GM15510 (cell line): ENCODE data around the gene TRABD2B.

Experiments
- POLR2A ChIP-seq: IDR thresholded peaks from 3 replicates; pipeline ENCODE4 v1.6.1; 2011; ENCODE audit warnings: borderline replicate concordance; ENCODE audit not compliant: insufficient read length; ENCODE audit errors: extremely low read depth

TRABD2B gene

DNA sequence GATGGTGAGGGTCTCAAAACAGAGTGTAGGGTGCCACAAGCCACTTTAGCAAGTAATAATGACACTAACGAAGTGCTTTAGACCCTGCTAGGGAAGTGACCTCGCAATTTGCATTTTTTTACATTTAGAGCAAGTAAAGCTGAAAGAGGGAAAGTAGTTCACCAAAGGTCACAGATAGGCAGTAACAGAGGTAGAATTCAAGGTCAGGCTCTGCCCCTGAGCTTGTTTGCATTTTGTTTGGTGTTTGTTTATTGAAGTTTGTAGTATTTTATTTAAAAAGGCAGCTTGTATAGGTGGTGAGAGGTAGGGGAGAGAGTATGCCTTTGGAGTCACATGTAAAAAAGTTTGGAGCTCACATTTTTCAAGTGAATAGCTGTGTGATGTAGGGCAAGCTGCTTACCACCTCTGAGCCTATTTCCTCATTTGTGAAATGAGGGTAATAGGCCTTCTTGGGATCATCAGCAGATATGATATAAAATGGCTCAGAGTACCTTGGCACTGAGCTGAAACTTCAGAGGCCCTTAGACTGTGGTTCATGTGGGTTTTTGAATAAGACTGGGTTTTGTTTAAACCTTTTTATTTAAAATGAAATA is 142.5 kb downstream of the TRABD2B start:
- TF ChIP-seq POLR2A, result no peak

DNA sequence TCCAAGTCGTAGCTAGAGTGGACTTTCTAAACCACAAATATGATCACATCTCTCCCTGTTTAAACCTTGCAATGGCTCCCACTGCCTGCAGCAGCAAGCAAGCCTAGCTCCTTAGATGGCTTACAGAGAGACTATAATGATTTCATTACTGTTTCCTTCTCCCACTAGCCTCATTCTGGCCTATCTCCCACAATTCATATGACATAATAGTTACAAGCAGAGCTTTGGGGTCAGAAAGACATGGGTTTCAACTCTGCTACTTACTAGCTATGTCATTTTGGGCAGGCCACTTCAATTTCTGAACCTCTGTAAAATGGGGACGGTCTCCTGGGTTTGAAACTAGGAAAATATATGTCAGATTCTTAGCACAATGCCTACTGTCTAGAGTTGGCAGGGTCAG is 143.3 kb downstream of the TRABD2B start:
- TF ChIP-seq POLR2A, result no peak

DNA sequence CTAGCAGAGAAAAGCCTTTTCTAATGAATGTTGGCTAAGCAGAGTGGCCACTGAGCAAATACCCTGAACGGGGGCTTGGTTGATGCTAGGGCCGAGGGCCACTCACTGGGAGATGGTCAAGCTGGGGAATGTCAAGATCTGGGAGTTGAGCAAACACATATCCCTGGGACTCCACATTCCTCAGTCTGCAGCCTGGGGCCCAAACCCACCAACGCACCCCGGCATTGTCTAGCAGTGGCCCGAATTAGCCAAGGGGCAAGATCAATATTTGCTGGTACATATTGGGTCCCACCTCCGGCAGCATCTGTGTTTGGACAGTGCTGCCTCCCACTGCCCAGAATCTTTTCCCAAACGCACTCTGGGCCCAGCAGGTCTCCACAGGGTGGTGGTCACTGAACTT is 144.1 kb downstream of the TRABD2B start:
- no peak for TF ChIP-seq POLR2A

DNA sequence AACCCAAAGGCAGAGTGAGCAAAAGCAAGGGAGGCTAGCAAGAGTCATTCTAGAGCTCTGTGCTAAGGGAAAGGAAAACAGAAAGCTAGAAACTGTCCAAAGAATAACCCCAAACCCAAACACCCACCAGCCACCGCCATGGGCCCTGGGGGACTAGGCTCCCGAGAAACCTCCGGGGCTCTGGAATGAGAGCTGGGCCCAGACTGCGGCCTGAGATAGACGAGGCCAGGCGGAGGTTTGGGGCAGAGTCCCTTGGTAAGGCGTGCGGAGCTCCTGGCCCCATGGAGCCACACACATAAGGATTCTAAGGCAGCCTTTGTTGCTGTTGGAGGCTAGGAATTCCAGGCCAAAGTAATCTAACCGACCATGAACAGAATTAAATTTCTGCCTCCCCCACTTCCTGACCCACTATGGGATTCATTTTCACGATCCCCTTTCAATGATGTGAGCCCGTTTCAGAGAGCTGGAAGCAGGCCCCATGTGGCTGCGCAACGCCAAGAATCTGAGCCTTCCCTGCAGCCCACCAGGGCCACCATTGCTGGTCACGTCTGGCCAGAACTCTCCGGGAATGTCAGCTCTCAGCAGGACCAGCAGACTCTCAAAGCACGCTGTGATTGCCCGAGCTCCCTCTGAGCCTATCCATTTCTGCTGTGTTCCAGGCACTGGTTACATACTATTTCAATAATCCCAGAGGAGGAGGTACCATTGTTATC is 145.0 kb downstream of the TRABD2B start:
- no peak for TF ChIP-seq POLR2A

DNA sequence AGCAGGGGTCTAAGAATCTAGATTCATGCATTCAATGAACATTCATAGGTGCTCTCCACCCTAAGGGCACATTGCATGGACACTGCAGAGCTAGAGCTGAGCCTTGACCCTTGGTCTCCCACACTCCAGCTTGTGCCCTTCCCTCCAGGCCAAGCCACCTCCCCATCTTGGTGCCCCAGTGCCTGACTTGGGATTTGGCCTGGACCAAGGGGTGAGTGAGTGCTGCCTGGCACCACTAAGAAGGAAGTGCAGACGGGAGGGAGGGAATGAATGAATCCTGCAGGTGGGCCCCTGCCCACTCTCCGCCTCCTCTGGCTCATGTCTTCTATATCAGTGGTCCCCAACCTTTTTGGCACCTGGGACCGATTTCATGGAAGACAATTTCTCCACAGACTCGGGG is 146.7 kb downstream of the TRABD2B start:
- TF ChIP-seq POLR2A, result no peak

DNA sequence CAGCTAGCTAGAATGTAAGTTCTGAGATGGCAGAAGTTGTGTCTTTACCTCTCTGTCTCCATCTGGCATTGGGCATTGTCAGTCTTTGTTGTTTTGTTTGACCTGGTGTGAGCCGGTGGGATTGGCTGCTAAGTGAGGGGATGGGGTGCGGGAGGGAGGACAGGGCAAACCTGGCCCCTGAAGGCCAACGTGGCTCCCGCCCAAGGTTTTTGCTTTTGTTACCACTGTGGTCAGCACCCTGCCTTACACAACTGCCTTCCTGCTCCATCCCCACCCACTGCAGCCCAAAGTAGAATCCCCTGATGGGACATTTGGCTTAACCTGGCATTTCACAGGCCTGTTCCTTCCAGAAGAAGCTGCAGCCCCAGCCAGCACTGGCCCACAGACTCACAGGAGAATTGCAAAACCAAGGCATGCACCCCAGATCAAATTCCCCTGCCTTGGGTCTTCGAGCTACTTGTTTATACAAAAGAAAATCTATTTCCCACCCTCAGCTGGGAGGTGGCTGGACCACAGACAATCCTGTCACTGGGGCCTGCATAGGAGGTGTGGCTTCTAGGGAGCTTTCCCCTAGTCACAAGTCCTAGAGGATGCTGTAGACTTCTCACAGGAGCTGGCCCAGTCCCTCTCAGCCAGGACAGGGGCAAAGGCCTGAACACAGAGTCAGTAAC is 147.5 kb downstream of the TRABD2B start:
- no peak for TF ChIP-seq POLR2A

DNA sequence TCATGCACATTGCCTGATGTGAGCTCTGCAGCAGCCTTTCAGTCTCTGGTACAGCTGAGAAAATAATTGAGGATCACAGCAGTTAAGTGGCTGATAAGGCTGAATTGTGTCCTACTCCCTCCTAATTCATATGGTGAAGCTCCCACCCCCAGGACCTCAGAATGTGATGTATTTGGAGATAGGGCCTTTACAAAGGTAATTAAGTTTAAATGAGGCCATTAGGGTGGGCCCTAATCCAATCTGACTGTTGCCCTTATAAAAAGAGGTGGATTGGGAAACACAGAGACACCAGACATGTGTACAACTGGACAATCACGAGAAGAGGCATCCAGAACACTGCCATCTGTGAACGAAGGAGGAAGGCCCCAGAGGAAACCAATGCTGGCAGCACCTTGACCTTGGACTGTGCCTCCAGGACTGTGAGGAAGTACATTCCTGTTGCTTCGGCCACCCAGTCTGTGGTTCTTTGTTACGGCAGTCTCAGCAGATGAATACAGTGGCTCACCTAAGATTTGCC is 148.1 kb downstream of the TRABD2B start:
- TF ChIP-seq POLR2A, result no peak

DNA sequence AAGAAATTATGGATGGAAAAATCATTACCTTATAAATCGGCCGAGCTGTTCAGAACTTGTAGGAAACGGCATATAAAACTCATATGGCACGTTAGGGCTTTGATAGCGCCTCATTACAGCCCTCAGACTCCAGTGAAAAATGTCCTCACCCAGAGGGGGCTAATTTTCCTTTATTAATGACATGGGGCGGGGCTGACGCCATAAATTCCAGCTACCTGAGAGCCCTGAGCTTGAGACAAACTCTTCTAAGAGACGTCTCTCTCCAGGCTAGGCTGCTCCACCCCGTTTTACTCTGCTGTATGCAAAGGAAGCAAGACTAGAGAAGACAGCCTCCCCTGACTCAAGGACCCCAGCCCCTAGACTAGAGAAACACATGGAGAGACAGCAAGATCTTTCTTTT is 149.4 kb downstream of the TRABD2B start:
- no peak for TF ChIP-seq POLR2A

DNA sequence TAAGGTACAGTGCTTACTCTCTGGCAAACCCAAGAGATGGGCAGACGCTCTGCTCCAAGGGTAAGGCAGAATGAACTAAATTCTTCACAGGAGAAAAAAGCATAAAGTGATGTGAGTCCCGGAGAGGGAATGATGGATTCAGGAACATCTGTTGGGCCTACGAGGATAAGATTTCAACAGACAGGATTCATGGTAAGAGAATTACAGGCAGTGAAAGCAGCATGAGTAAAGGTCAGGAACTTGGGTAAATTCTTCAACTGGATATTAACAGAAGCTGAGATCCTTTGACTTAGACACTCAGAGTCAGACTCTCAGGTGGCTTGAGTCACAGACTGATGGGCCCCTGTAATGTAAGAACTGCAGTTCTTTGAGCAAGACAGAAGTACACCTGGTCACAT is 152.6 kb downstream of the TRABD2B start:
- no peak for TF ChIP-seq POLR2A

DNA sequence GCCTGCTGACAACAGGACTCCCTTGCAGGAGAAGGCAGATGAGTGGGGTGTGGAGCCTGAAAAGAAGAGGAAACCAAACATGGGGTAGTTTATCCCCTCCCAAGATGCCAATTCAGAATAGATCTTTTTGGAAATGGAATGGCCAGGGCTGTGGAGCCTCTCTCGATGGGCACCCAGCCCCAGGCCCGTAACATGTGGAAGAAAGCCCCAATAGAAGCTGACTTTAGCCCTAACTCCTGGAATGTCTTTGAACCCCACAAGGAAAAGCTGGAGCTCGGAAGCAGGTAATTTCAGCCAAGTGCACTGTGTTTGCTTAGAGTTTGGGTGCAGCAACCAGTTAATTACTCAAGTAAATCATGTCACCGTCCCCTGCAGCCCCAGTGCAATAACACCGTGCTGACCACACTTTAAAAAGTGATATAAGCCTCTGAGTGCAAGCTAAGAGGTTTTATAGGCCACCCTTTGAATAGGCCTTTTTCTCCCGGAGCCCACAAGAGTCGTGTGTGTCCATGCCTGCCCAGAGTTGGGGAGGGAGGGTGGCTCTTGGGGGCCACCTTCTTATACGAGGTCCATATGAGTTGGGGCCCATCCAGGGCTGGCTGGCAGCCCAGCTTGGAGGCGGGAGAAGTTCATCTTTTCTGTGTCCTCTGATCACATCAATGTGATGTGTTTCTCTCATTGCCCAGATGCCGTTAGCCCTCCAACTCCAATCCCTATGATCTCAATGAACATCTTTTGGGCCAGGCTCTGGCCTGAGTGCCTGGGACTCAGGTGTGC is 153.2 kb downstream of the TRABD2B start:
- no peak for TF ChIP-seq POLR2A

DNA sequence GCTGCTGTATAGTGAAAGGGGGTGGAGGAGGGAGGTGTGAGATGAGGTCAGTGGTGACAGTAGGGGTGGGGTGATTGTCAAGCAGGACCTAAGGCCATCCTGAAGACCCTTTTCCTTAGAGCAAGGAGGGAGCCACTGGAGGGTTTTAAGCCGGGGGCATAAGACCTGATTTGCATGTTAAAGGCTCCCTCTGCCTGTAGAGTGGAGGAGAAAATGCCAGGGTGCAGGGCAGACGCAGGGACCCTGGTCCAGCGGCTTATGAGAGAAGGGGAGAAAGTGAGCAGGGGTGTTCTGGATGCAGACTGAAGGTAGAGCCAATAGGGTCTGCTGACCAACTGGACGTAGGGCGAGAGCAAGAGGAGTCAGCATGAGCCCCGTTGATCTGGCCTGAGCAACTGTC is 154.1 kb downstream of the TRABD2B start:
- TF ChIP-seq POLR2A, result no peak

DNA sequence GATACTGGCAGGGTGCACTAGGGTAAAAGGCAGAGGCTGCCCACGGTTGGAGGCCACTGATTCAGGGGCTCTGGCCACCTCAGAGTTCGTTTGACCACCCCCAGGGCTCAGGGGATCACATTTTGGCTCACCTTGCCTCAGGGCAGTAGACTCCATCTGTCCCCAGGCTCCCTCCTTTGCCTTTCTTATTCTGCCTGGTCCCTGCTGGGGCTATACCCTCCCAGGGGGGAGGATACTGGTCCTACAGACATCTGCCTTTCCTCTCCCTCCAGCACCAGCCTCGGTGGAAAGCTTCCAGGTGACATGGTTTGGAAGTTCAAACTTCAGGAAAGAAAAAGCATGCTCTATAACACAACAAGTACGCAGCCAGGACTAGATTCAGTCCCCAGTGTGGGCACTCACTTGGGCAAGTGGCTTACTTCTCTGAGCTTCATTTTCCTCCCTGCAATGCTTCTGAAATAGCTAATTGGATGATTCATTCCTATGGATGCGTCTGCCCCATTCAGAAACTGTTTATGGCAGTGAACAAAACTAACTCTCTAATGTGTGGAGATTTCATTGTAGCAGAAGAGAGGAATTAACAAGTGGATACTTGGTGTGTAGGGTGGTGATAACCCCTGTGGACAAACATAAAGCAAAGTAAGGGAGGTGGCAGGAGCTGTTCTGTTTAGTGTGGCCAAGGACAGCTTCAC is 154.8 kb downstream of the TRABD2B start:
- no peak for TF ChIP-seq POLR2A

DNA sequence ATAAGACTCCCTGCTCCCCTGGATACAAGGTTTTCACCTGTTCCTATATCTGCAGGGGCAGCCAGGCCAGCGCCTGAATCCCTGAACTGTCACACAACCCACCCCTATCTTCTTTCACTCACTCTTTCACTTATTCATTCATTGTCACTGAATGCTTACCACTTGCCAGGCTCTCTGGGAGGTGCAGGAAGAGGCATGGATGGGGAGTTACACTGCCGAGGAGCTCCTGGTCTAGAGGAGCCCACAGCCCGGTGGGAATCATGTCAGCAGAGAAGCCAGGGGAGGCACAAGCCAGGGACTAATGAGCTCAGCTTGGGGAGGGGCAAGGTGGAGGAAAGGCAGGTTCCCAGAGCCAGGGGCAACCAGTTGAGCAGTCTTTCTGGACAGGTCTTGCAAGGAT is 155.8 kb downstream of the TRABD2B start:
- no peak for TF ChIP-seq POLR2A

DNA sequence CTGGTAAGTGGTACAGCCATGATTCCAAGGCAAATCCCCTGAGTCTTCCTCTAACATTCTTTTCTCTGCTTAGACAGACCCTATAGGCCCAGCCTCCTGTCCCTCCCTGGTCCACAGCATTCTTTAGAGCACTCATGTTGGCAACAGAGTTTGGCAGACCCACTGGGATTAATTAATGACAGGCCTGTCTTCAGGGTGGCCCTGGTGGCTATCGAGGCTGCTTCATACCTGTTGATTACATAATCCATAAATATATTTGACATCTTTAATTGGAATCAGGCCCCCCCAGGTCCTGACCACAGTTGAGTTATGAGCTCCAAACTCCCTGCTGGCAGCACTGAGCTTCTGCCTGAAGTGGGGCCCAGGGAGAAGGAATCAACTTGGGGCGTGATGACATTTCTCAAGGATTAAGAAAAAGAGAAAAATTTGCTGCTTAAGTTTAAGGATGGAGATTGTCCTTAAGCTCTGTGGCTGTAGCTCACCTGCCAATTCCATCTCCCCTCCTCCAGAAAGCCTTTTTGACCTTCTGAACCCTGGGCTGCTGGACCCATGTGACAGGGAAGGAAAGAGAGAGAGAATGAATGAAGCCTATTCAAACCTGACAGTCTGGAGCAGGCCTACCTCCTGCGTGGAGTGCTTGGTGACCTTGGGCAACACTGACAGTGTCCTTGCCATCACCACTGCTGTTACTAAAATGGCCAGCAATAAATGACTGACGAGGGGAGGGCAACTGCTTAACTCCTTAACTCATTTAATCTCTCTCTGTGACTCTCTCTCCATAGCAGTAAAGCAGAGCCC is 156.6 kb downstream of the TRABD2B start:
- no peak for TF ChIP-seq POLR2A
